Measurements from ENCODE around the gene ZBTB37. TPM values are rescaled to one million over a fixed set of nuclear protein-coding genes. Genes with fewer than 3 reads are reported as not detected.

ZBTB37 gene
- total and polyA plus RNA-seq, 4 donors = 8.5 to 27.9 (median 17.5) TPM

DNA sequence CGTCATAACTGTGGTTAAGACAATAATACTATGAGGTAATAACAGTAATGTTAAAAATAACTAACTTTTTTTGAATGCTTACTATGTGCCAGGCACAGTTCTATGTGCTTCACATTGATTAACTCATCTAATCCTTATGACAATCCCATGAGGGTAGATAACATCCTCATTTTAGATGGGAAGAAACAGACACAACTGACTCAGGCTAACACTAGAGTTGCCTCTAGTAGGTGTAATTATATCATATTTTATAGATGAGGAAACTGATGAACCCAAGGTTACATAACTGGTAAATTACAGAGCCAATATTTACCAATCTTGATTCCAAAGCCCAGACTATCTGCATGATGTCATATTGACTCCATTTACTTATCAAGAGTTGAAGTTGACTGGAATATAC is 25.4 kb downstream of the ZBTB37 start:
- no peak for DNase-seq (ENCODE audit: low read depth in 4 of 6, low spot score in 6 of 6)
- H3K36me3 ChIP-seq (ENCODE audit: control insufficient read depth, insufficient read depth, low read length) = peaks cover 4% of the 10 kb centered on the region
- H3K27ac ChIP-seq (ENCODE audit: low read depth, low read length) = no peak overlapping the region
- no CpG with 5 or more reads among the region's 1 CpG for WGBS (ENCODE audit: insufficient coverage)
- no peaks in the 10 kb centered on the region for H3K4me1 ChIP-seq (ENCODE audit: control insufficient read depth, insufficient read depth, low read length)
- H3K4me3 ChIP-seq (ENCODE audit: low read depth, low read length) = no peak overlapping the region
- no peaks in the 10 kb centered on the region for H3K9me3 ChIP-seq (ENCODE audit: control insufficient read depth, insufficient read depth, low read length)
- H3K27me3 ChIP-seq (ENCODE audit: control insufficient read depth, insufficient read depth, low read length) = no peaks in the 10 kb centered on the region

DNA sequence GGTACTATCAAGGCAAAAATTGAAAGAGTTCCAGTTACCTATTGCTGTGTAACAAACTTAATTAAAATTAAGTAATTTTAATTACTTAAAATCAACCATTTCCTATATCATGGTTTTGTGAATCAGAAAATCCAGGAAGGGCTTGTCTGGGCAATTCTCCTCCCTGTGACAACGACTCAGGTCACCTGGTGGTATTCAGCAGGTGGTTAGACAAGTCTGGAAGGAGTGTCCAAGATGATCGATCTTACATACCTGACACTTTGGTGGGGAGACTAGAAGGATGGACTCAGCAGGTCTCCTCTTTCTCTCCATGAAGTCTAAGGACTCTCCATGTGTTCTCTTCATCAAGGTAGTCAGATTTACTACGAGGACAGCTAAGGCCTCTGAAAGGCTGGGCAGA is 26.0 kb downstream of the ZBTB37 start:
- H3K4me3 ChIP-seq (ENCODE audit: low read depth, low read length) = no peak overlapping the region
- no peaks in the 10 kb centered on the region for H3K9me3 ChIP-seq (ENCODE audit: control insufficient read depth, insufficient read depth, low read length)
- no peak overlapping the region for H3K27ac ChIP-seq (ENCODE audit: low read depth, low read length)
- no peak for DNase-seq (ENCODE audit: low read depth in 4 of 6, low spot score in 6 of 6)
- no peaks in the 10 kb centered on the region for H3K4me1 ChIP-seq (ENCODE audit: control insufficient read depth, insufficient read depth, low read length)
- peaks cover 4% of the 10 kb centered on the region for H3K36me3 ChIP-seq (ENCODE audit: control insufficient read depth, insufficient read depth, low read length)
- WGBS (ENCODE audit: insufficient coverage) = no CpG with 5 or more reads among the region's 3 CpGs
- H3K27me3 ChIP-seq (ENCODE audit: control insufficient read depth, insufficient read depth, low read length) = no peaks in the 10 kb centered on the region

- no peaks in the 10 kb centered on the region for H3K27me3 ChIP-seq (ENCODE audit: control insufficient read depth, insufficient read depth, low read length)
- no peak for DNase-seq (ENCODE audit: low read depth in 4 of 6, low spot score in 6 of 6)
- H3K9me3 ChIP-seq (ENCODE audit: control insufficient read depth, insufficient read depth, low read length) = no peaks in the 10 kb centered on the region
- 87% methylated on average over 2 of the region's 2 CpGs for WGBS (ENCODE audit: insufficient coverage)
- no peaks in the 10 kb centered on the region for H3K36me3 ChIP-seq (ENCODE audit: control insufficient read depth, insufficient read depth, low read length)
- no peak overlapping the region for H3K4me3 ChIP-seq (ENCODE audit: low read depth, low read length)
- H3K27ac ChIP-seq (ENCODE audit: low read depth, low read length) = no peak overlapping the region
- H3K4me1 ChIP-seq (ENCODE audit: control insufficient read depth, insufficient read depth, low read length) = no peaks in the 10 kb centered on the region
Measured at GRCh38 chr1:173900427-173900826, 32.2 kb downstream of the ZBTB37 start.

DNA sequence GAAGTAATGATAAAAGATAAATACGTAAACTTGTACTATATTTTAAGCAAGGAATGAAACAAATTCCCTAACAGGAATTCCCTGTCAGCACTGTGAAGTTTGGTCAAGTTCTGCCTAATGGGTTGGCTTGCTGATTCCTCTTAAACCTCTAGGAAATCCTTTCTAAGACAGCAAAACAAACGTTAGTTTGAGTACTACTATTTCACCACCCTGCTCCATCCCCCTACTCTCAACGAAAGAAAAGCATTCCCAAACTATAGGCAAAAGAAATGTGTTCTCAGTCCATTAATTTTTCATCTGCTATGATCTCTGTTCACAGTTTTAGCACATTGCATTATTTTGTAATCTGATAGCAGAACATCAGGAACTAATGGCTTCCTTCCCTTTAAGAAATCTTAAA is 32.8 kb downstream of the ZBTB37 start:
- H3K4me1 ChIP-seq (ENCODE audit: control insufficient read depth, insufficient read depth, low read length) = no peaks in the 10 kb centered on the region
- H3K4me3 ChIP-seq (ENCODE audit: low read depth, low read length) = no peak overlapping the region
- no peaks in the 10 kb centered on the region for H3K36me3 ChIP-seq (ENCODE audit: control insufficient read depth, insufficient read depth, low read length)
- H3K27ac ChIP-seq (ENCODE audit: low read depth, low read length) = no peak overlapping the region
- H3K9me3 ChIP-seq (ENCODE audit: control insufficient read depth, insufficient read depth, low read length) = no peaks in the 10 kb centered on the region
- no peak for DNase-seq (ENCODE audit: low read depth in 4 of 6, low spot score in 6 of 6)
- WGBS (ENCODE audit: insufficient coverage) = 49% methylated on average over 2 of the region's 3 CpGs
- no peaks in the 10 kb centered on the region for H3K27me3 ChIP-seq (ENCODE audit: control insufficient read depth, insufficient read depth, low read length)

DNA sequence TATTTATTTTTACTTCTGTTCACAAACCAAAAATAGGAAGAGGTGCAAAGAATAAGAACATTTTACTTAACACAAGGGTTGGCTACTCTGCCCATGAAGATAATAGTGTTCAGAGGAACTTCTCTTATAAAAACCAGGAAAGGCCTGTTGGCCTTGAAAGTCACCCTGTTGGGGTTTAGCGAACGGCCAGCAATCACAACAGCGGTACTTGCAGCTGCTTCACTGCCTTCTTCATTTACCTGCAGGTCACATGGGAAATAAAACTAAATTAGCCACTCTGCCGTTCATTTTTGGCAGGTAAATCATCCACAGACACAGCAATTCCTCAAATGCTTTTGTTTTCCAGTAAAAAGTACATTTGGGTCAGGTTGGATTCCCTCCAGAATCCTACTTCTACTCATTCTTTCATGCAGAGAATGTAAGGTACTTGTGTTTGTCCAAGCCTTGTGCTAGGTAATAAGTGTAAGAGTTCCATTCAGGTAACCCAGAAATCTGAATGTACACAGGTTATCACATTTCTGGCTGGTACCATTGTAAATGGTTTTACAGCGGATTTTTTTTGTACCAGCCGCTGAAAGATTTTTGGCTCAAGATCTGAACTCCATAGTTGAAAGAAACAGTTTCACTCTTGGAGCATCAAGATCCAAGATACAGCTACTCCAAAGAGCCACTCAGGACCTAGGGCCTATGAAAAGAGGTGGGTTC is 35.8 kb downstream of the ZBTB37 start:
- no peak overlapping the region for H3K27ac ChIP-seq (ENCODE audit: low read depth, low read length)
- no peaks in the 10 kb centered on the region for H3K36me3 ChIP-seq (ENCODE audit: control insufficient read depth, insufficient read depth, low read length)
- H3K4me3 ChIP-seq (ENCODE audit: low read depth, low read length) = no peak overlapping the region
- H3K4me1 ChIP-seq (ENCODE audit: control insufficient read depth, insufficient read depth, low read length) = no peaks in the 10 kb centered on the region
- no peaks in the 10 kb centered on the region for H3K27me3 ChIP-seq (ENCODE audit: control insufficient read depth, insufficient read depth, low read length)
- no peaks in the 10 kb centered on the region for H3K9me3 ChIP-seq (ENCODE audit: control insufficient read depth, insufficient read depth, low read length)
- no peak for DNase-seq (ENCODE audit: low read depth in 4 of 6, low spot score in 6 of 6)
- WGBS (ENCODE audit: insufficient coverage) = 89% methylated on average over 4 of the region's 6 CpGs

DNA sequence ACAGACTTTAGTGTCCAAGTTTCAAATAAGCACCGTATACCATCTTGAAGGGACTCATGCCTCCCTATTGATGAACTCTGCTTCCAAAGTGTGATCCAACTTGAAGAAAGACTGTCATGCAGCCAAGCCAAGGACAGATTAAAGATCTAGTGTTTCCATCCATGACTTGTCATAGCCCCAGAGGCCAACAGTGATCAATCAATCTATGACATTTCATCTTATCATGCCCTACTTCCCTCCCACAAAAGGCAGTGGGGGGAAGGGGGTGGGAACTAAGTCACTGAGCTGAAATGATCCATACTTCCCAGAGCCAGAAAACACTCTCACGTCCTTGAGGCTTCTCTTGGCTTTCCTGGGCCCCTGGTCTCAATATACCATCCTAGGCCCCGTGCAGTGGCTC is 44.9 kb downstream of the ZBTB37 start:
- WGBS (ENCODE audit: insufficient coverage) = 92% methylated on average over 3 of the region's 3 CpGs
- no peak for DNase-seq (ENCODE audit: low read depth in 4 of 6, low spot score in 6 of 6)
- H3K36me3 ChIP-seq (ENCODE audit: control insufficient read depth, insufficient read depth, low read length) = no peaks in the 10 kb centered on the region
- no peak overlapping the region for H3K27ac ChIP-seq (ENCODE audit: low read depth, low read length)
- H3K27me3 ChIP-seq (ENCODE audit: control insufficient read depth, insufficient read depth, low read length) = no peaks in the 10 kb centered on the region
- no peaks in the 10 kb centered on the region for H3K4me1 ChIP-seq (ENCODE audit: control insufficient read depth, insufficient read depth, low read length)
- H3K4me3 ChIP-seq (ENCODE audit: low read depth, low read length) = no peak overlapping the region
- H3K9me3 ChIP-seq (ENCODE audit: control insufficient read depth, insufficient read depth, low read length) = no peaks in the 10 kb centered on the region

DNA sequence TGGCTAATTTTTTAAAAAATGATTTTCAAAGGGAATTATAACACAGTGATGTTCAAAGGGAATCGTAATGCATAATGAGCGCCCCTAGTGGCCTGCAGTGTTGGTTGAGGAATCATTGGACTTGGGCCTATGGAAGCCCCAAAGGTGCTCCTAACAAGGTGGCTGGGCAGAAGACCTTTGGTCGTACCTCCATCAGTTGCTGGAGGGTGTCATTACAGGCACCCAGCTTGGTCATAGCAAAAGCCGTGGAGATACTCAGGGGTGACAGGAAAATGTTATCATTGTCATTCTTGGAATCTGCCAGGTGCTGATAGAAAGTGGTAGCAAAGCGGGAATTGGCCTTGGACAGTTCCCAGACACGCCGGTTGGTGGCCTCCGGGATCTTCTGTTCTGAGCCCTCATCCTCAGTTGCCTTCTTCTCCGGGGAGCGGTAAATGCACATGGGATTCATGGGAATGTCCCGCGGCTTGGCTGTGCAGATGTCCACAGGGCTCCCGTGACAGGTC is 46.2 kb downstream of the ZBTB37 start:
- DNase-seq (ENCODE audit: low read depth in 4 of 6, low spot score in 6 of 6) = no peak
- Histone ChIP-seq H3K27me3 (ENCODE audit: control insufficient read depth, insufficient read depth, low read length) (no peaks in the 10 kb centered on the region), H3K4me3 (ENCODE audit: low read depth, low read length) (no peak overlapping the region), H3K36me3 (ENCODE audit: control insufficient read depth, insufficient read depth, low read length) (no peaks in the 10 kb centered on the region), H3K27ac (ENCODE audit: low read depth, low read length) (no peak overlapping the region), H3K9me3 (ENCODE audit: control insufficient read depth, insufficient read depth, low read length) (no peaks in the 10 kb centered on the region), H3K4me1 (ENCODE audit: control insufficient read depth, insufficient read depth, low read length) (no peaks in the 10 kb centered on the region)
- WGBS (ENCODE audit: insufficient coverage) = 87% methylated on average over 13 of the region's 13 CpGs

- Histone ChIP-seq H3K4me3 (ENCODE audit: low read depth, low read length) (no peak overlapping the region), H3K27me3 (ENCODE audit: control insufficient read depth, insufficient read depth, low read length) (no peaks in the 10 kb centered on the region), H3K9me3 (ENCODE audit: control insufficient read depth, insufficient read depth, low read length) (no peaks in the 10 kb centered on the region), H3K27ac (ENCODE audit: low read depth, low read length) (no peak overlapping the region), H3K36me3 (ENCODE audit: control insufficient read depth, insufficient read depth, low read length) (no peaks in the 10 kb centered on the region), H3K4me1 (ENCODE audit: control insufficient read depth, insufficient read depth, low read length) (no peaks in the 10 kb centered on the region)
- 70% methylated on average over 2 of the region's 2 CpGs for WGBS (ENCODE audit: insufficient coverage)
- no peak for DNase-seq (ENCODE audit: low read depth in 4 of 6, low spot score in 6 of 6)
Measured at GRCh38 chr1:173915596-173915995, 47.4 kb downstream of the ZBTB37 start.

DNA sequence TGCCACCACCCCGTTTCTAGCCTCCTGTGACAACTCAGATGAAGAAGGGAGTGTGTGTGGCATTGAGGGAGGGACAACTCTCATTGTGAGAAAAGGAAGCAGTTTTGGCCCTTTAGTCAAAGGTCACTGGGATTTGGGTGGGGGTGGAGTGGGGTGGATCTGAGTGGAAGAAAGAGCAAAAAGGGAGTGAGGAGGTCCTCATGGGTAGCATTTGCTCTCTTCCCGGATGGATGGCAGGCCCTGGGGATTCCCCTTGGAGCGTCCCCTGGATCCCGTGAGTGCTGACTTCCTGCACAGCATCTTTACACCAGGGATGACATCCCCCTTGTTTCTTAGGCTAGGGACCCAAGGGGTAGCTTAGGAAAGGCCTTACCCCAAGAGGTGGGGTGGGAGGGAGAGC is 48.5 kb downstream of the ZBTB37 start:
- H3K9me3 ChIP-seq (ENCODE audit: control insufficient read depth, insufficient read depth, low read length) = no peaks in the 10 kb centered on the region
- H3K27ac ChIP-seq (ENCODE audit: low read depth, low read length) = no peak overlapping the region
- H3K4me1 ChIP-seq (ENCODE audit: control insufficient read depth, insufficient read depth, low read length) = no peaks in the 10 kb centered on the region
- H3K27me3 ChIP-seq (ENCODE audit: control insufficient read depth, insufficient read depth, low read length) = no peaks in the 10 kb centered on the region
- DNase-seq (ENCODE audit: low read depth in 4 of 6, low spot score in 6 of 6) = no peak
- H3K4me3 ChIP-seq (ENCODE audit: low read depth, low read length) = no peak overlapping the region
- 94% methylated on average over 2 of the region's 4 CpGs for WGBS (ENCODE audit: insufficient coverage)
- H3K36me3 ChIP-seq (ENCODE audit: control insufficient read depth, insufficient read depth, low read length) = no peaks in the 10 kb centered on the region

DNA sequence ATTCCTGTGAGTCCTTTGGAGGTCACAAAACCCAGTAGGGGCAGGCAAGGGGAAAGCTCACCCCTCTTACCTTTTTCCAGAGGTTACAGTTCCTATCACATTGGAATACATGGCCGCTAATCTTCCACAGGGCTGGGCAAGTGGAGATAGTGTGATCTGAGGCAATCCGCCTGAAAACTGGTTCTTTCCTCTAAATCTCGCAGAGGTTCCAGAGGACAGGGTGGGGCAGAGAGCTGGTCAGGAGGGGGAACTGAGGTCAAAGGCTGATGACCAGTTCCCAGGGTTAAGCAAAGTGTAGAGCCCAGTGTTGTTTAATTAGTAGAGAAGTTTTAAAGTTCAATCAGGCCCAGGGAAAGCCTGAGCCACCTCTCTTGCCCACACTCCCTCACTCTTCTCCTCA is 49.0 kb downstream of the ZBTB37 start, which contains the start of gene SERPINC1:
SERPINC1 (minus strand) TSS at position 179 of the 400 bp plus-strand sequence; CDS start at position 111, 68 bp downstream.
- H3K9me3 ChIP-seq (ENCODE audit: control insufficient read depth, insufficient read depth, low read length) = no peaks in the 10 kb centered on the region
- H3K36me3 ChIP-seq (ENCODE audit: control insufficient read depth, insufficient read depth, low read length) = no peaks in the 10 kb centered on the region
- DNase-seq (ENCODE audit: low read depth in 4 of 6, low spot score in 6 of 6) = no peak
- H3K27ac ChIP-seq (ENCODE audit: low read depth, low read length) = no peak within 1 kb of the TSS
- H3K4me1 ChIP-seq (ENCODE audit: control insufficient read depth, insufficient read depth, low read length) = no peaks in the 10 kb centered on the region
- no peaks in the 10 kb centered on the region for H3K27me3 ChIP-seq (ENCODE audit: control insufficient read depth, insufficient read depth, low read length)
- 100% methylated on average over 2 of the region's 3 CpGs for WGBS (ENCODE audit: insufficient coverage)
- no peak within 1 kb of the TSS for H3K4me3 ChIP-seq (ENCODE audit: low read depth, low read length)
